ENCODE results near the gene NRG3.

- TF ChIP-seq CTCF (conservative IDR thresholded peaks at IDR 0.05; ENCODE audit: low read length) (no peak), EZH2phosphoT487 (IDR thresholded peaks at IDR 0.05; ENCODE audit: borderline replicate concordance, low read depth, low read length) (no peak)
Measured at GRCh38 chr10:82850191-82850590, 975.2 kb downstream of the NRG3 start.
